WTC11 (cell line): ENCODE measurements around the gene VWA3A. TPM values are rescaled to one million over a fixed set of nuclear protein-coding genes. Genes with fewer than 3 reads are reported as not detected.

Experiments
- ATAC-seq: fragments of 200-7000 bp; cut with Tn5 transposase; 2 replicates; pipeline ENCODE4 v1.10.0; 2021; ENCODE audit warnings: mild to moderate bottlenecking, moderate library complexity
- CTCF ChIA-PET: fragments of 300-600 bp; sonication (Branson Sonifier 250); formaldehyde crosslinking; loops from one replicate; lab custom pipeline; 2021; ENCODE audit warnings: antibody characterized with exemption; lab: Charles Lee
- POLR2A ChIA-PET: fragments of 350-600 bp; sonication (Branson Sonifier 250); formaldehyde crosslinking; loops from one replicate; lab custom pipeline; 2021; ENCODE audit warnings: antibody characterized with exemption; lab: Charles Lee
- DNase-seq: peaks from one replicate; pipeline ENCODE4 v3.0.0; 2021; ENCODE audit warnings: low spot score
- H3K27ac Mint-ChIP-seq: 2 replicates; pipeline ENCODE4 v1.8.0; 2021; ENCODE audit warnings: mixed read lengths
- H3K27me3 Mint-ChIP-seq: 2 replicates; pipeline ENCODE4 v1.8.0; 2021; ENCODE audit warnings: low read depth, mild to moderate bottlenecking, moderate library complexity, mixed read lengths
- H3K36me3 Mint-ChIP-seq: 2 replicates; pipeline ENCODE4 v1.8.0; 2021; ENCODE audit warnings: mixed read lengths
- H3K4me1 Mint-ChIP-seq: 2 replicates; pipeline ENCODE4 v1.8.0; 2022; ENCODE audit warnings: mixed read lengths
- H3K4me3 Mint-ChIP-seq: 2 replicates; pipeline ENCODE4 v1.8.0; 2021; ENCODE audit warnings: mild to moderate bottlenecking, moderate library complexity, mixed read lengths
- H3K9me3 Mint-ChIP-seq: 2 replicates; pipeline ENCODE4 v1.8.0; 2021; ENCODE audit warnings: mixed read lengths
- ARID4B ChIP-seq: sonication (generic); formaldehyde crosslinking; IDR thresholded peaks from 2 replicates; pipeline ENCODE4 v1.8.0; 2023; ENCODE audit warnings: missing genetic modification reagents, mild to moderate bottlenecking, borderline replicate concordance
- ATF1 ChIP-seq: sonication (generic); formaldehyde crosslinking; IDR thresholded peaks from 2 replicates; pipeline ENCODE4 v1.8.1; 2023; ENCODE audit warnings: mild to moderate bottlenecking, moderate library complexity, missing genetic modification reagents
- ELF4 ChIP-seq: sonication (generic); formaldehyde crosslinking; IDR thresholded peaks from 2 replicates; pipeline ENCODE4 v1.8.1; 2022; ENCODE audit warnings: low read depth, mild to moderate bottlenecking, moderate library complexity, missing genetic modification reagents
- ETV6 ChIP-seq: sonication (generic); formaldehyde crosslinking; IDR thresholded peaks from 2 replicates; pipeline ENCODE4 v1.8.1; 2022; ENCODE audit warnings: mild to moderate bottlenecking, missing genetic modification reagents
- GRHL2 ChIP-seq: fragments of 250-450 bp; sonication (Bioruptor Pico); IDR thresholded peaks from 2 replicates; pipeline ENCODE4 v1.8.0; 2022; ENCODE audit warnings: mild to moderate bottlenecking, moderate library complexity; ENCODE audit not compliant: insufficient replicate concordance, severe bottlenecking
- JUN ChIP-seq: sonication (generic); formaldehyde crosslinking; IDR thresholded peaks from 2 replicates; pipeline ENCODE4 v1.8.0; 2023; ENCODE audit warnings: mild to moderate bottlenecking, missing genetic modification reagents
- KAT7 ChIP-seq: sonication (generic); formaldehyde crosslinking; IDR thresholded peaks from 2 replicates; pipeline ENCODE4 v1.8.1; 2023; ENCODE audit warnings: missing genetic modification reagents, mild to moderate bottlenecking, borderline replicate concordance
- PRRX2 ChIP-seq: fragments of 250-450 bp; sonication (Bioruptor Pico); IDR thresholded peaks from 2 replicates; pipeline ENCODE4 v1.8.0; 2021; ENCODE audit warnings: mild to moderate bottlenecking
- RELA ChIP-seq: sonication (generic); formaldehyde crosslinking; IDR thresholded peaks from 2 replicates; pipeline ENCODE4 v1.8.1; 2022; ENCODE audit warnings: missing genetic modification reagents, mild to moderate bottlenecking, borderline replicate concordance
- STAT6 ChIP-seq: sonication (generic); formaldehyde crosslinking; conservative IDR thresholded peaks from 2 replicates; pipeline ENCODE4 v1.8.1; 2023; ENCODE audit warnings: mild to moderate bottlenecking, low read depth, missing genetic modification reagents, moderate library complexity
- USF1 ChIP-seq: sonication (generic); formaldehyde crosslinking; IDR thresholded peaks from 2 replicates; pipeline ENCODE4 v1.8.0; 2022; ENCODE audit warnings: mild to moderate bottlenecking, missing genetic modification reagents
- ZNF281 ChIP-seq: sonication (generic); formaldehyde crosslinking; IDR thresholded peaks from 2 replicates; pipeline ENCODE4 v1.8.0; 2023; ENCODE audit warnings: mild to moderate bottlenecking, missing genetic modification reagents
- ZNF416 ChIP-seq: fragments of 250-450 bp; sonication (Bioruptor Pico); IDR thresholded peaks from 2 replicates; pipeline ENCODE4 v1.9.0; 2021; ENCODE audit warnings: mild to moderate bottlenecking, inconsistent platforms
- total RNA-seq: library from RNA; stranded (reverse); gene quantifications from 3 replicates; pipeline ENCODE4 v1.2.3, GENCODE V29; 2021
- TF ChIP-seq, protein P1 (sequence below): fragments of 250-450 bp; sonication (Bioruptor Pico); IDR thresholded peaks from 2 replicates; pipeline ENCODE4 v2.1.2; 2022; ENCODE audit warnings: mild to moderate bottlenecking, moderate library complexity
- TF ChIP-seq, protein P2 (sequence below): sonication (generic); formaldehyde crosslinking; IDR thresholded peaks from 2 replicates; pipeline ENCODE4 v1.8.0; 2022; ENCODE audit warnings: mild to moderate bottlenecking, missing genetic modification reagents
- TF ChIP-seq, protein P3 (sequence below): sonication (generic); formaldehyde crosslinking; IDR thresholded peaks from 2 replicates; pipeline ENCODE4 v1.8.1; 2023; ENCODE audit warnings: mild to moderate bottlenecking, missing genetic modification reagents, borderline replicate concordance
- TF ChIP-seq, protein P4 (sequence below): sonication (generic); formaldehyde crosslinking; IDR thresholded peaks from 2 replicates; pipeline ENCODE4 v1.8.1; 2023; ENCODE audit warnings: mild to moderate bottlenecking, missing genetic modification reagents

The VWA3A gene
- total RNA-seq, 1 experiment from 2014 or later = 0.11 TPM

DNA sequence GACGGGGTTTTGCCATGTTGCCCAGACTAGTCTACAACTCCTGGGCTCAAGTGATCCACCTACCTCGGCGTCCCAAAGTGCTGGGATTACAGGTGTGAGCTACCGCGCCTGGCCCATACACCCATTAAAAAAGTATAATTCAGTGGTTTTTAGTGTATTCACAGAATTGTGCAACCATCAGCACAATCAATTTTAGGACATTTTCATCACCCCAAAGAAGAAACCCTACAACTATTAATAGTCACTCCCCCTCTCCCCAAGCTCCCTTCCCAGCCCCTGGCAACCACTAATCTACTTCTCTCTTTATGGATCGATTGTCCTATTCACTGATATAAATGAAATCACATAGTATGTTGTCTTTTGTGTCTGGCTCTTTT lies 109.9 kb downstream of the VWA3A start:
- ATAC-seq (no peak), DNase-seq (no peak)
- no peak overlapping the region for H3K4me3 Mint-ChIP-seq
- H3K9me3 Mint-ChIP-seq = peaks cover 4% of the 10 kb centered on the region; the same call in 1 of the 2 replicates
- H3K36me3 Mint-ChIP-seq = no peaks in the 10 kb centered on the region
- peaks cover 10% of the 10 kb centered on the region for H3K4me1 Mint-ChIP-seq
- no peak overlapping the region for H3K27ac Mint-ChIP-seq
- ChIA-PET CTCF (interaction anchor here (1.0 kb wide), 2 partner anchors 18 to 23 kb away, joined by 3 to 4 read pairs; no protein-coding TSS in a partner anchor), POLR2A (no interaction called here)
- H3K27me3 Mint-ChIP-seq = no peaks in the 10 kb centered on the region
- TF ChIP-seq, protein P1, sequence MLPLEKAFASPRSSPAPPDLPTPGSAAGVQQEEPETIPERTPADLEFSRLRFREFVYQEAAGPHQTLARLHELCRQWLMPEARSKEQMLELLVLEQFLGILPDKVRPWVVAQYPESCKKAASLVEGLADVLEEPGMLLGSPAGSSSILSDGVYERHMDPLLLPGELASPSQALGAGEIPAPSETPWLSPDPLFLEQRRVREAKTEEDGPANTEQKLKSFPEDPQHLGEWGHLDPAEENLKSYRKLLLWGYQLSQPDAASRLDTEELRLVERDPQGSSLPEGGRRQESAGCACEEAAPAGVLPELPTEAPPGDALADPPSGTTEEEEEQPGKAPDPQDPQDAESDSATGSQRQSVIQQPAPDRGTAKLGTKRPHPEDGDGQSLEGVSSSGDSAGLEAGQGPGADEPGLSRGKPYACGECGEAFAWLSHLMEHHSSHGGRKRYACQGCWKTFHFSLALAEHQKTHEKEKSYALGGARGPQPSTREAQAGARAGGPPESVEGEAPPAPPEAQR = no peak
- TF ChIP-seq STAT6 (CRISPR knock-in tag) = no peak
- TF ChIP-seq, protein P2, sequence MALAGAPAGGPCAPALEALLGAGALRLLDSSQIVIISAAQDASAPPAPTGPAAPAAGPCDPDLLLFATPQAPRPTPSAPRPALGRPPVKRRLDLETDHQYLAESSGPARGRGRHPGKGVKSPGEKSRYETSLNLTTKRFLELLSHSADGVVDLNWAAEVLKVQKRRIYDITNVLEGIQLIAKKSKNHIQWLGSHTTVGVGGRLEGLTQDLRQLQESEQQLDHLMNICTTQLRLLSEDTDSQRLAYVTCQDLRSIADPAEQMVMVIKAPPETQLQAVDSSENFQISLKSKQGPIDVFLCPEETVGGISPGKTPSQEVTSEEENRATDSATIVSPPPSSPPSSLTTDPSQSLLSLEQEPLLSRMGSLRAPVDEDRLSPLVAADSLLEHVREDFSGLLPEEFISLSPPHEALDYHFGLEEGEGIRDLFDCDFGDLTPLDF = no peak
- no peak for TF ChIP-seq USF1 (CRISPR knock-in tag)
- no peak for TF ChIP-seq ETV6
- TF ChIP-seq, protein P3, sequence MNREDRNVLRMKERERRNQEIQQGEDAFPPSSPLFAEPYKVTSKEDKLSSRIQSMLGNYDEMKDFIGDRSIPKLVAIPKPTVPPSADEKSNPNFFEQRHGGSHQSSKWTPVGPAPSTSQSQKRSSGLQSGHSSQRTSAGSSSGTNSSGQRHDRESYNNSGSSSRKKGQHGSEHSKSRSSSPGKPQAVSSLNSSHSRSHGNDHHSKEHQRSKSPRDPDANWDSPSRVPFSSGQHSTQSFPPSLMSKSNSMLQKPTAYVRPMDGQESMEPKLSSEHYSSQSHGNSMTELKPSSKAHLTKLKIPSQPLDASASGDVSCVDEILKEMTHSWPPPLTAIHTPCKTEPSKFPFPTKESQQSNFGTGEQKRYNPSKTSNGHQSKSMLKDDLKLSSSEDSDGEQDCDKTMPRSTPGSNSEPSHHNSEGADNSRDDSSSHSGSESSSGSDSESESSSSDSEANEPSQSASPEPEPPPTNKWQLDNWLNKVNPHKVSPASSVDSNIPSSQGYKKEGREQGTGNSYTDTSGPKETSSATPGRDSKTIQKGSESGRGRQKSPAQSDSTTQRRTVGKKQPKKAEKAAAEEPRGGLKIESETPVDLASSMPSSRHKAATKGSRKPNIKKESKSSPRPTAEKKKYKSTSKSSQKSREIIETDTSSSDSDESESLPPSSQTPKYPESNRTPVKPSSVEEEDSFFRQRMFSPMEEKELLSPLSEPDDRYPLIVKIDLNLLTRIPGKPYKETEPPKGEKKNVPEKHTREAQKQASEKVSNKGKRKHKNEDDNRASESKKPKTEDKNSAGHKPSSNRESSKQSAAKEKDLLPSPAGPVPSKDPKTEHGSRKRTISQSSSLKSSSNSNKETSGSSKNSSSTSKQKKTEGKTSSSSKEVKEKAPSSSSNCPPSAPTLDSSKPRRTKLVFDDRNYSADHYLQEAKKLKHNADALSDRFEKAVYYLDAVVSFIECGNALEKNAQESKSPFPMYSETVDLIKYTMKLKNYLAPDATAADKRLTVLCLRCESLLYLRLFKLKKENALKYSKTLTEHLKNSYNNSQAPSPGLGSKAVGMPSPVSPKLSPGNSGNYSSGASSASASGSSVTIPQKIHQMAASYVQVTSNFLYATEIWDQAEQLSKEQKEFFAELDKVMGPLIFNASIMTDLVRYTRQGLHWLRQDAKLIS (CRISPR knock-in tag) = no peak
- TF ChIP-seq, protein P4, sequence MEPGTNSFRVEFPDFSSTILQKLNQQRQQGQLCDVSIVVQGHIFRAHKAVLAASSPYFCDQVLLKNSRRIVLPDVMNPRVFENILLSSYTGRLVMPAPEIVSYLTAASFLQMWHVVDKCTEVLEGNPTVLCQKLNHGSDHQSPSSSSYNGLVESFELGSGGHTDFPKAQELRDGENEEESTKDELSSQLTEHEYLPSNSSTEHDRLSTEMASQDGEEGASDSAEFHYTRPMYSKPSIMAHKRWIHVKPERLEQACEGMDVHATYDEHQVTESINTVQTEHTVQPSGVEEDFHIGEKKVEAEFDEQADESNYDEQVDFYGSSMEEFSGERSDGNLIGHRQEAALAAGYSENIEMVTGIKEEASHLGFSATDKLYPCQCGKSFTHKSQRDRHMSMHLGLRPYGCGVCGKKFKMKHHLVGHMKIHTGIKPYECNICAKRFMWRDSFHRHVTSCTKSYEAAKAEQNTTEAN (CRISPR knock-in tag) = no peak
- no peak for TF ChIP-seq JUN (CRISPR knock-in tag)
- TF ChIP-seq KAT7 (CRISPR knock-in tag) = no peak
- no peak for TF ChIP-seq ARID4B (CRISPR knock-in tag)
- TF ChIP-seq PRRX2 = no peak
- no peak for TF ChIP-seq ZNF416 (CRISPR knock-in tag)
- TF ChIP-seq ELF4 (CRISPR knock-in tag) = no peak
- no peak for TF ChIP-seq ZNF281 (CRISPR knock-in tag)
- TF ChIP-seq RELA (CRISPR knock-in tag) = no peak
- TF ChIP-seq ATF1 = no peak
- TF ChIP-seq GRHL2 = no peak
